Tibial nerve (tissue), 4 donors: ENCODE measurements around the gene KIAA0753.

Experiments
- CTCF ChIP-seq, 5 experiments: fragments of 200-600 bp in 3 of 5; fragments of 450-650 bp in 2 of 5; sonication (generic) in 3 of 5; IDR thresholded peaks; one replicate each; pipeline ENCODE4 v1.5.1; 2016 to 2019; ENCODE audit warnings: antibody characterized with exemption in 5 of 5, mild to moderate bottlenecking in 3 of 5, moderate library complexity in 2 of 5
- EP300 ChIP-seq, 2 donors: sonication (generic); formaldehyde crosslinking; IDR thresholded peaks; one replicate each; pipeline ENCODE4 v1.6.1; 2017; ENCODE audit warnings: antibody characterized with exemption in 2 of 2, mild to moderate bottlenecking in 1 of 2

GRCh38 chr17:6551869-6552531 is 88.5 kb downstream of the KIAA0753 start:
- no peak for TF ChIP-seq EP300 (IDR thresholded peaks at IDR 0.05)
- no peak for TF ChIP-seq CTCF (IDR thresholded peaks at IDR 0.05)
